Measurements from ENCODE around the gene PRIMA1. TPM values are rescaled to one million over a fixed set of nuclear protein-coding genes. Genes with fewer than 3 reads are reported as not detected.

Gene PRIMA1
- total RNA-seq, 1 experiment from 2014 or later, result not detected

GRCh38 chr14:93707475-93707874, 80.8 kb downstream of the PRIMA1 start:
- BruUV-seq (replicated peaks), result no TSS peak
- no peak overlapping the region for H3K4me3 Mint-ChIP-seq (ENCODE audit: low read depth, unreplicated experiment)
- no peak overlapping the region for H3K27ac Mint-ChIP-seq (ENCODE audit: unreplicated experiment)
- H3K9me3 Mint-ChIP-seq (ENCODE audit: low read depth, unreplicated experiment), result no peaks in the 10 kb centered on the region
- intact Hi-C loops (cut with micrococcal nuclease; ENCODE audit: unreplicated experiment), result no loop called here
- CTCF ChIA-PET, result no interaction called here
- TF ChIP-seq CTCF (IDR thresholded peaks at IDR 0.05; ENCODE audit: unreplicated experiment), result no peak
- DNase-seq, result no peak
- H3K27me3 Mint-ChIP-seq (ENCODE audit: unreplicated experiment), result peaks cover 92% of the 10 kb centered on the region
- H3K4me1 Mint-ChIP-seq (ENCODE audit: low read depth, unreplicated experiment), result no peaks in the 10 kb centered on the region
- no peaks in the 10 kb centered on the region for H3K36me3 Mint-ChIP-seq (ENCODE audit: insufficient read depth, unreplicated experiment)

DNA sequence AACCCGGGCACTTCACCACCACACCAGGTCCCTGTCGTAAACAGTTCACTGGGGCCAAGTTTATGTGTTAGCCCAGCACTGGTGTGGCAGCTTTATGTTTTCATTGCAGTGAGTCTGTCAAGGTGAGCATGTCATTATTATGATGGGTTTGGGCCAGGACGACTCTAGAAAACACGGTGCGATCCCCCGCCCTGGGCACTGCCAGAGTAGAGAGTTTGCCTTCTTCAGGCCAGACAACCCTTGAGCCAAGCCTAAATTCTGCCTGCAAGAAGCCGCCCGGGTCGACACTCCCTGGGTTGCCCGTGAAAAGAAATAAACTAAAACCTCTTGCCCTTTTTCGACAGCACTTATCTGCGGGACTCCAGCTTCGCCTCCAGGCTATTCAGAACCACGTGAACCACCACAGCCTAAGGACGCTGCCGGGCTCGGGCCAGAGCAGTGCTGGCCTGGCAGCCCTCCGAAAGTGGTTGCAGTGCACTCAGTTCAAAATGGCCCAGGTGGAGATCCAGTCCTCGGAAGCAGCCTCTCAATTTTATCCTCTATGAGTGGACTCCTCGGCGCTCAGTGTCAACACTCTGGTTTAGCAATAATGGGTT, 81.8 kb downstream of the PRIMA1 start:
- Mint-ChIP-seq H3K27me3 (ENCODE audit: unreplicated experiment) (peaks cover 92% of the 10 kb centered on the region), H3K4me3 (ENCODE audit: low read depth, unreplicated experiment) (no peak overlapping the region), H3K4me1 (ENCODE audit: low read depth, unreplicated experiment) (no peaks in the 10 kb centered on the region), H3K27ac (ENCODE audit: unreplicated experiment) (no peak overlapping the region), H3K36me3 (ENCODE audit: insufficient read depth, unreplicated experiment) (no peaks in the 10 kb centered on the region), H3K9me3 (ENCODE audit: low read depth, unreplicated experiment) (no peaks in the 10 kb centered on the region)
- no TSS peak for BruUV-seq (replicated peaks)
- intact Hi-C loops (cut with micrococcal nuclease; ENCODE audit: unreplicated experiment), result no loop called here
- TF ChIP-seq CTCF (IDR thresholded peaks at IDR 0.05; ENCODE audit: unreplicated experiment), result no peak
- CTCF ChIA-PET, result no interaction called here
- DNase-seq, result no peak

- H3K36me3 Mint-ChIP-seq (ENCODE audit: insufficient read depth, unreplicated experiment), result no peaks in the 10 kb centered on the region
- no peak overlapping the region for H3K4me3 Mint-ChIP-seq (ENCODE audit: low read depth, unreplicated experiment)
- H3K9me3 Mint-ChIP-seq (ENCODE audit: low read depth, unreplicated experiment), result no peaks in the 10 kb centered on the region
- H3K27me3 Mint-ChIP-seq (ENCODE audit: unreplicated experiment), result peaks cover 94% of the 10 kb centered on the region
- no peak overlapping the region for H3K27ac Mint-ChIP-seq (ENCODE audit: unreplicated experiment)
- BruUV-seq (replicated peaks), result no TSS peak
- no peak for TF ChIP-seq CTCF (IDR thresholded peaks at IDR 0.05; ENCODE audit: unreplicated experiment)
- DNase-seq, result no peak
- no peaks in the 10 kb centered on the region for H3K4me1 Mint-ChIP-seq (ENCODE audit: low read depth, unreplicated experiment)
- CTCF ChIA-PET, result interaction anchor here (0.6 kb wide), 1 partner anchor 9 kb away, joined by 4 read pairs; no protein-coding TSS in a partner anchor
- intact Hi-C loops (cut with micrococcal nuclease; ENCODE audit: unreplicated experiment), result no loop called here
Measured at GRCh38 chr14:93705513-93706156, 82.7 kb downstream of the PRIMA1 start.

DNA sequence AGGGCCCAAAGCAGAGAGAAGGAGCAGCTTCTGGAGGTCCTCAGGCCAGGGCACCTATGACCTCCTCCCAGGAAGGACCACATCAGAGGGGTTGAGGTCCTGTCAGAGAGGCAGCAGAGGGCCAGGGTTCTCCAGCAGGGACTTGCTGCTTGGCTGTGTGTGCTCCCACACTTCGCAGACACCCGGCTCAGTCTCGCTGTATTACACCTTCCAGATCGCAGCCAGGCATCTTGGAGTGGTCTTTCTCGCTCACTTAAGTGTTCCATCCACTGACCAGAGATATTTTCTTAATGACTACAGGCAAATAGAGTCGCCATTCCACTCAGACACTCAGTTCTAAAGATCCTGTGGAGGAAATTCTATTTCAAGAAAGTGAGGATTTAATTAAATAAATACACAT, 84.3 kb downstream of the PRIMA1 start:
- H3K4me3 Mint-ChIP-seq (ENCODE audit: low read depth, unreplicated experiment), result no peak overlapping the region
- CTCF ChIA-PET, result no interaction called here
- DNase-seq, result no peak
- intact Hi-C loops (cut with micrococcal nuclease; ENCODE audit: unreplicated experiment), result no loop called here
- no peak overlapping the region for H3K27ac Mint-ChIP-seq (ENCODE audit: unreplicated experiment)
- H3K4me1 Mint-ChIP-seq (ENCODE audit: low read depth, unreplicated experiment), result no peaks in the 10 kb centered on the region
- no peaks in the 10 kb centered on the region for H3K36me3 Mint-ChIP-seq (ENCODE audit: insufficient read depth, unreplicated experiment)
- TF ChIP-seq CTCF (IDR thresholded peaks at IDR 0.05; ENCODE audit: unreplicated experiment), result no peak
- H3K27me3 Mint-ChIP-seq (ENCODE audit: unreplicated experiment), result peaks cover 93% of the 10 kb centered on the region
- peaks cover 2% of the 10 kb centered on the region for H3K9me3 Mint-ChIP-seq (ENCODE audit: low read depth, unreplicated experiment)
- BruUV-seq (replicated peaks), result no TSS peak

All from Calu3 (cell line).